HG03135 (cell line): ENCODE measurements around the gene GTF2H2.
"Not testable (repeated sequence)": the region's sequence is repeated elsewhere in the genome, so short reads cannot be mapped to it uniquely, and the experiment has no call there.

Experiments
- ATAC-seq: cut with Tn5 transposase; IDR thresholded peaks from one replicate; pipeline ENCODE4 v1.9.1; 2021; ENCODE audit warnings: mild to moderate bottlenecking, moderate library complexity; ENCODE audit not compliant: unreplicated experiment

The GTF2H2 gene

GRCh38 chr5:71067262-71067928, at the start of gene GTF2H2:
Gene GTF2H2, minus strand, starts transcription at chr5:71067676. Its CDS starts 4,913 bp downstream, at chr5:71062763.
- peak; percentile 98 for ATAC-seq

DNA sequence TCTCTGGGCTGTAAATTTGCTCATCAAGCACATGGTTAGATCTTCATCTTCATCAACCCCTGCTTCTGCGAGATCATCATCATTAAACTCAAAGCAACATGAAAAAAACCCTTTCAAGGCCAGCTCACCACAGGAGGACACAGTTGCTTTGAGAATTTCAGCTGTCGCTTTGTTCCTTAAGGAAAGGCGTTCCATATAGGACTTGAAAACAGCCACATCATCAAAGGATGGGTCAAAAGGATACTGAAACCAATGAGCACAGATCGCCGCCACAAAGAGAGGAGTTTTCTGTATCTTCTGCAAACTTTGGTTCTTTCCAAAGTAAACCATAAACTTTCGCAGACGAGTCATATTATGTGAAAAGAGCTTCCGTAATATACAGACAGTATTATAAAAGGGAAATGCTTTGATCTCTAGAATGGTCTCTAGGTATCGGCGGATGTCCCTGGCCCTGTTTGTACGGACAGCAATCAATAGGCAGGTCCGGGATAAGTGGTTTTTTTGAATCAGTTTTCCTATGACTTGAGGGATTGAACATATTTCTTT, 42.3 kb upstream of the GTF2H2 start:
- ATAC-seq: not testable (repeated sequence)

GRCh38 chr5:71099996-71100395, 32.5 kb upstream of the GTF2H2 start:
- not testable (repeated sequence) for ATAC-seq

GRCh38 chr5:71097930-71098203, 30.4 kb upstream of the GTF2H2 start:
- ATAC-seq: not testable (repeated sequence)

DNA sequence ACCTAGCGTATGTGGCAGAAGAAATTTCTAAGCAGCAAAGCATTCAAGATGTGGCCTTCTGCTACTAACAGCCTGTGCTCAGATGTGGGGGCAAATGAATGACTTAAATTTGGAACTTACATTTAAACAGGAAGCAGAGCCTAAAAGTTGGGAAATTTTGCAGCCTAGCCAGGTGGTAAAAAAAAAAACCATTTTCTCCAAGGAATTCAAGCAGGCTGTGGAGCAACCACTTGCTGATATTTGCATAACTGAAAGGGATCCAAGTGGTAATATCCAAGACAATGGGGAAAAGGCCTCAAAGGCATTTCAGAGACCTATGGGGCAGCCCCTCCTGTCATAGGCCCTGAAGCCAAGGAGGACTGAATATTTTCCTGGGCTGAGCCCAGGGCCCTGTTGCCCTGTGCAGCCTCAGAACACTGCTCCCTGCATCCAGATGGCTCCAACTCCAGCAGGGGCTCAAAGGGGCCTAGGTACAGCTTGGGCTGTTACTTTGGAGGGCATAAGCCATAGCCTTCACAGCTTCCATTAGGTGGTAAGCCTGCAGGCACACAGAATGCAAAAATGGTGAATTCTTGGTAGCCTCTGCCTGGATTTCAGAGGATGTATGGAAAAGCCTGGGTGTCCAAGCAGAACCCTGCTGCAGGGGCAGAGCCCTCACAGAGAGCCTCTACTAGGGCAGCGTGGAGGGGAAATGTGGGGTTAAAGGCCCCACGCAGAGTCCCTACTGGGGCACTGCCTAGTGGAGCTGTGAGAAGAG, 29.9 kb upstream of the GTF2H2 start:
- ATAC-seq: not testable (repeated sequence)

- not testable (repeated sequence) for ATAC-seq
Measured at GRCh38 chr5:71089773-71090172, 22.3 kb upstream of the GTF2H2 start.

GRCh38 chr5:71088754-71089153, 21.3 kb upstream of the GTF2H2 start:
- ATAC-seq: not testable (repeated sequence)

GRCh38 chr5:71086145-71086544, 18.7 kb upstream of the GTF2H2 start:
- ATAC-seq: not testable (repeated sequence)

- ATAC-seq: not testable (repeated sequence)
Measured at GRCh38 chr5:71084280-71085063, 17.0 kb upstream of the GTF2H2 start.

GRCh38 chr5:71082898-71083297, 15.4 kb upstream of the GTF2H2 start:
- not testable (repeated sequence) for ATAC-seq

DNA sequence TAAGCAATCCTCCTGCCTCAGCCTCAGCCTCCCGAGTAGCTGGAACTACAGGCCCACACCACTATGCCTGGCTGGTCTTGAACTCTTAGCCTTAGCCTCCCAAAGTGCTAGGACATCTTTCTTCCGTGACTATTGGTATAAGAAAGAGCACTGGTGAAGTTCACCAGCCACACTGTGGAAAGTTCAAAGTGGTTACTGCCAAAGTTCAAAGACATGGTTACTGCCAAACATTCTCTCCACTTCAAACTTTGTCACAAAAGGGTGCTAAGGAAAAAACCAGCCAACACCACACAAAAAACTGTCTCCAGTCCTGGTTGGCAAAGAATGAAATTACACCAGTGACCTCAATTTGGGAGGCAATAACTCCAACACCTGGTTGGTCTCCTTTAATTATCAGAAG, 14.9 kb upstream of the GTF2H2 start:
- ATAC-seq: not testable (repeated sequence)

DNA sequence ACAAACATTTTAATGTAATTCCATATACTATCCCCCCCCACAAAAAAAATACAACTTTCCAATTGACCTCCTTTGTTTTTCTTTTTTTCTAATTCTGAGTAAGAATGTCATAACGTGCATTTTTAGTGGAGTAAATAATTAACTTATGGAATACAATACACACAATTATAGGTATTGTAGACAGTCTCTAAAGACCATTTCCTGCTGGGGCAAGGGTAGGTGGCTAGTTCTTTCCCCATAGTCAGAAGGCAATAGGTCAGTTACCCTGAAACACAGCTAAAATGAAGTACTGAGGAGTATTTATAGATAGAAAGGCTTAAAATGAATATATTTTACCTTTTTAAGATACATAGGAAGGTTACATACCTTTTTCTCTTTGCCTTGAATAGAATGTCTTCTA, 6.2 kb downstream of the GTF2H2 start:
- not testable (repeated sequence) for ATAC-seq

DNA sequence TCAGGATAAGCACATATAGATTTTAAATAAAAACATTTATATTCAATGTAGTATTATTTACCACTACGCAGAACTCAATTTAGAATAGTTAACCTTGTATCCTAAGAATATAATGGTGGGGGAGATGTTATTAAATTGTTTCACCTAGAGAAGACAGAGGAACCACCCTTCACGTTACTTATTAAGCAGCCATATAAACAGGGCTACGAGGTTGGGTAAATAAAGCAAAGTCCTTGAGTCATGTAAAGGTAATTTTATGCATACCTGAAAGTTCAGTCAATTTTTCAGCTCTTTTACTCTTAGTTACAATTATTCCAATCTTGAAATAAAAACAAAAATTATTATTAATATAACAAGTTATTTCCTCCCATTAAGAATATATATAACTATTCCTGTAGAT, 8.1 kb downstream of the GTF2H2 start:
- not testable (repeated sequence) for ATAC-seq

GRCh38 chr5:71044808-71045207, 22.7 kb downstream of the GTF2H2 start:
- not testable (repeated sequence) for ATAC-seq

- ATAC-seq: not testable (repeated sequence)
Measured at GRCh38 chr5:71044128-71044527, 23.3 kb downstream of the GTF2H2 start.

GRCh38 chr5:71031046-71031776, 36.3 kb downstream of the GTF2H2 start:
- ATAC-seq: not testable (repeated sequence)

DNA sequence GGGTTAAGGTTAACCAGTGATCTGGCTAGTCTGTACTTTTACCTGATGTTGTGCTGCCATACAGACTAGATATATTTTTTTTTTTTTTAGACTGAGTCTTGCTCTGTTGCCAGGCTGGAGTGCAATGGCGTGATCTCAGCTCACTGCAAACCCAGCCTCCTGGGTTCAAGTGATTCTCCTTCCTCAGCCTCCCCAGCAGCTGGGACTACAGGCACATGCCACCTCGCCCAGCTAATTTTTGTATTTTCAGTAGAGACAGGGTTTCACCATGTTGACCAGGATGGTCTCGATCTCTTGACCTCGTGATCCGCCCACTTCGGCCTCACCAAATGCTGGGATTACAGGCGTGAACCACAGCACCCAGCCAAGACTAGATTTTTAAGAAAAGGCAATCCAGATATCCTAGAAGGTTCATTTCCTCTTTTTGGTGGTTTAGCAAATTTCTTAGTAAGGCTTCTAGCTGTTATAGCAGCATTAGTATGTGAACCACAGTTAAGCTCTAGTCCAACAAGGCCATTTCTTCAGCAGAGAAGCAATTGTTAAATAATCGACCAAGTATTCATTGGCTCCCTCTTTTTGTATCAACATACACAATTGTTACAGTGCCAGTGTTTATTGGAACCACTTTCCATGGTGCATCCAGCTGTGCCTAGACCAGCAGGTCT, 42.1 kb downstream of the GTF2H2 start, which contains the start of gene NAIP:
TSS of gene NAIP (minus strand) at position 51 of the 665 bp plus-strand sequence. CDS start 12,424 bp downstream, outside the sequence.
- ATAC-seq: not testable (repeated sequence)

DNA sequence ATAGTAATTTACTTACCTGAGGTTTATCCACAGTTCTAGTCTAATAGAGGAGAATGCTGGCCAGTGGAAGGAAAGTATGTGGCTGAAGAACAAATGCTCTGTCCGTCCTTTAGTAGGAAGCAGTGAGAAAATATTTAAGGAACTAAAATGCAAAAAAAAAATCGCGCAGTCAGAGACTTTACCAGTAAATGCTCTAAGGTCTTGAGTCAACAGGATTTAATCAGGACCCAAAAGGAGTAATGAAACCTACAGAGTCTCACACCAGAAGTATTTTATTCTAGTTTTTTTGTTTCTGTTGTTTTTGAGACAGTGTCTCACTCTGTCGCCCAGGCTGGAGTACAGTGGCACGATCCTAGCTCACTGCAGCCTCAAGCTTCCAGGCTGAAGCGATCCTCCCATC, 46.8 kb downstream of the GTF2H2 start:
- not testable (repeated sequence) for ATAC-seq

DNA sequence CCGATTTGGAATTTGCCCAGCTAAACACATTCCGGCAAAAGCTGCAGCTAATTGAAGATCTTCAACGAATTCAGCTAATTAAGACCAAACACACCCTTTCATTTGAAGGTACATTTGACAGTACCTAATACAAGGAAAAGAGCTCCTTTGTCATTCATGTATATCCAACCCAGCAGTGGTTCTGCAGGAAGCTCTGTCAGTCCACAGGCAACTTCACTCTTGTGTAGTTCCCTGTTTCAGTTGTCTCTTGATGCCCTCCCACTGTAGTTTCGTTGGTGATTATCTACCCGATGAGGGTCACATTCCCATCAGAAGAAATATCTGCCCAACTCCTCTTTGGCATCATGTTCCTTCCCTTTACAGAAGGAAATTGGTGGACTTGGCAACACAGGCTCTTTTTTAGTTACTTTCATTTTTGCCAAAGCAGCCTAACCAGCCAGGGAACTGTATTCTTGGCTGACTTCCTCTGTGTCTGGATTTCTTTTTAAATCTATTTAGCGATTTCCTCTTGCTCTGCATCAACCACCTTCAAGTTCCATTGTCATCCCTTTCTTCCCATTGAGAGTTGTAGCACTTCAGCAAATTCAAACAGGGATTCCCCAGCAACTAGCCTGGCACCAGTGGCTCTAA, 49.0 kb downstream of the GTF2H2 start:
- ATAC-seq: not testable (repeated sequence)
